ENCODE results near the gene F5.

F5 gene

DNA sequence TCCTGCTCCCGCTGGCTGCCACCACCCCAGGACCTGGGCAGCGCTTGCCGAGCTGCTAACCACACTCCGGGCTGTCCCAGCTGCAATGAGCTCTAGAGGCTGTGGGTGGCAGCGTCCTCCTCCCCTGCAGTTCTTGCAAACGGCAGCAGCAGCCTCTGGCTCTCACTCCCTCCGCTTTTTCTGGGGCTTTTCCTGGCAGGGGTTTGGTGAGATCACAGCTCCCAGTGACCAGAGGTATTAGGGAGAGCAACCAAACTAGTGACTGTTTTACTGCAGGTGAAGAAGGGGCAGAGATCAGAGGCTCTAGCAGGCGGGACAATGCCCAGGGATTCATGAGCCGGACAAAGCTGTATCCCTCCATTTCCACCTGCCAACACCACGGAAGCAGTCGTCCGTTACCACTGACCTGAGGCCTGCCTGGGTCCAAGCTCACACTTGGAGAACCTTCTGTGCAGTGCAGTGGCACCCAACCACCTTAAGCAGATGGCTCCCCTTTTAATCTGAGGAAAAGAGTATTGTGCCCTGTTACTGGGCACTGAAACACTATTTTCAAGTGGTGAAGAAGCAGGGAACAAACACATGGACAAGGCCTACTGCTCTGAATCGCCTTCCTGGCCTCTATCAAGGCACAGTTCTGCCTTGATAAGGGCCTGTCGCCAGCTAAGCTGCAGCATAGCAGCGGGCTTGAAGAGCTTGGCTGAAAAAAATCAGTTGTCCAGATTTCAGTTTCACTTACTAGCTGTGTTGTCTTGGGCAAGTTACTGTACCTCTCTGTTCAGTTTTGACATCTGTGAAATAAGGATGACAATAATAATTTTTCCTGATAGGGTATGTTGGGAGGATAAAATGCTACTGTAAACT is at the start of gene F5:
Gene F5 (minus strand): TSS at position 87 of the 861 bp plus-strand sequence. CDS start 95 bp downstream, outside the sequence.
- DNase-seq: peak; percentile 31

- DNase-seq: no peak
Measured at GRCh38 chr1:169634877-169635276, 48.6 kb upstream of the F5 start.

- DNase-seq: no peak
Measured at GRCh38 chr1:169634145-169634544, 47.9 kb upstream of the F5 start.

DNA sequence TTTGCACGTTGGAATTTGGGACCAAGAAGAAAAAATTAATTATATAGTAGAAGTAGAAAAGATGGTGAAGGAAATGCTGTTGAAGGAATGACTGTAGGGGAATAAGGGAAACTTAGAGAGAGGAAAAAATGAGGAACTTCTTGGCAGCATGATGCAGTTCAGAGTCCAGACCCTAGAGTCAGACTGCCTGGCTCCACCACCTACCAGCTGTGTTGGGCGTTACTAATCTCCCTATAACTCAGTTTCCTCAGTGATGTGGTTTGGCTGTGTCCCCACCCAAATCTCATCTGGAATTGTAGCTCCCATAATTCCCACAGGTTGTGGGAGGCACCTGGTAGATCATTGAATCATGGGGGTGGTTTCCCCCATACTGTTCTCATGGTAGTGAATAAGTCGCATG is 45.0 kb upstream of the F5 start:
- no peak for DNase-seq

GRCh38 chr1:169630006-169630405 is 43.7 kb upstream of the F5 start, which contains the start of gene SELP:
Gene SELP, minus strand, starts transcription at chr1:169630124. Its CDS starts 50 bp downstream, at chr1:169630074.
- no peak for DNase-seq

- no peak for DNase-seq
Measured at GRCh38 chr1:169624912-169625311, 38.6 kb upstream of the F5 start.

DNA sequence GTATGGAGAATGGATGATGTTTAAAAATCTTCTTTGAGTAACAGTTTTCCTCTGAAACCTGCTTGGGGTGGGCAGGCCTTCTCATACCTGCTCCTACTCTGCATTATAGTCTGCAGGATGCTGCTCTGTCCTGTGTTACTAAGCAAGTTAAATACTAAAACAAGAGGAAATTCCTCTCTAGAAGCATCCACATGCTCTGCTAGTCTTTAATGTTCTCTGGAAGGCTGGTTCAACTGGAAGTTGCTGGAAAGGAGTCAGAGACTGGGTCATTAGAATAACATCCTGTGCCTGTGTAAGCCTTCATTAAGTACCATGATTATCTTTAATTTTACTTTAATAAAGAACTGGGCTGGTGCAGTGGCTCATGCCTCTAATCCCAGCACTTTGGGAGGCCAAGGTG is 37.8 kb upstream of the F5 start:
- DNase-seq: no peak

- DNase-seq: no peak
Measured at GRCh38 chr1:169623132-169623926, 37.0 kb upstream of the F5 start.

GRCh38 chr1:169620565-169620964 is 34.3 kb upstream of the F5 start:
- DNase-seq: no peak

DNA sequence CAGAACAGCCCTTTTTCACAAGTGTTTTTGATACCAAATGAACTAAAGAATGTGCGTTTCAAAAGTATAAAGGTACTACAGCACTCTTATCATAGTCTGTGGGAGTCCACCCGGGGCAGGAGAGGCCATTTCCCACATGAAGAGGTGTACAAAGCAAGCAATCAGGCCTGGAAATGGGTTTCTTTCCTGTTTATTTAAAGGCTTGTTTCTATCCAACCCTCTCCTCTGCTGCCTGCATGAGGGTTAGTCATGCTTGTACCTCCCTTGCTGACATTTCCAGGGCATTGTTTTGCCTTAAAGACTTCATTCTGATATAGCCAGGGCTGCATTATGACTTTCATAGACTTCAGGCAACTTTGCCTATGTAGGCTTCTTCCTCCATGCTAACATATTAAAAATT is 32.1 kb upstream of the F5 start:
- DNase-seq: no peak

DNA sequence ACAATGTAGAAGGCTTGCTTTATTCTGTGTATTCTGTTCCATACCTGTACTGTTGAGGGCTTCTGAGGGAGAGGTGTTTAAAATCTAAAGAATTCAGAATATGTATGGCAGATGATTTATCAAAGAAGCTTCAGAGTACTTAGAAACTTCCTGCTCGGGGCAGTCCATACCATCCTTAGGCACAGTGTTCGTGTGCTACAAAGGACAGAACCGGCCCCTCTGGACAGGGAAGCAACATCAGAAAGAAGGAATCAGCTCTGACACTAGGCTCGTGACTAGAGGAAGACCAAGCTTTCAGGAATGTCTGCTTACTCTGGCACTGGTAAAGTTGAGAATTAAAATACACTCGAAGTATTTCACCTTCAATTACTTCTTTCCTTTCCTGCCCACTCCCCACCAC is 29.5 kb upstream of the F5 start:
- no peak for DNase-seq

DNA sequence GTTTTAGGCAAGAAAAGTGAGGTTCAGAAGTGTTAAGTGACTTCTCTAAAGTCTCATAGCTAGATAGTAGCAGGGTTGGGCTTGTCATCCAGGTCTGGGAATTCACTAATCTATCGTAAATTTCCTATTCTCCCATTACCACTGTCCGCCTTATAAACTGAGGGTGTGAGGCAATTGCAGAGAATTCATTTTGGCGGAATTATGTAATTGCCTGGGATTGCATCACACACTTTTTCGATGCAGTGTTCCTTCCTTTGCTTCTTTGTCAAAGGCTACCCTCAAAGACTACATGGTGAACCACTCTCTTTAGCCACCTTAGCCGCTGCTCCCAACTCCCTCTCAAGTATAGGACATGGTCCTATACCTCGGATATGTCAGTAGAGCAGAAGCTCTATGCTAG is 24.6 kb upstream of the F5 start:
- no peak for DNase-seq

- no peak for DNase-seq
Measured at GRCh38 chr1:169610108-169610507, 23.8 kb upstream of the F5 start.

GRCh38 chr1:169608226-169608625 is 21.9 kb upstream of the F5 start:
- no peak for DNase-seq

DNA sequence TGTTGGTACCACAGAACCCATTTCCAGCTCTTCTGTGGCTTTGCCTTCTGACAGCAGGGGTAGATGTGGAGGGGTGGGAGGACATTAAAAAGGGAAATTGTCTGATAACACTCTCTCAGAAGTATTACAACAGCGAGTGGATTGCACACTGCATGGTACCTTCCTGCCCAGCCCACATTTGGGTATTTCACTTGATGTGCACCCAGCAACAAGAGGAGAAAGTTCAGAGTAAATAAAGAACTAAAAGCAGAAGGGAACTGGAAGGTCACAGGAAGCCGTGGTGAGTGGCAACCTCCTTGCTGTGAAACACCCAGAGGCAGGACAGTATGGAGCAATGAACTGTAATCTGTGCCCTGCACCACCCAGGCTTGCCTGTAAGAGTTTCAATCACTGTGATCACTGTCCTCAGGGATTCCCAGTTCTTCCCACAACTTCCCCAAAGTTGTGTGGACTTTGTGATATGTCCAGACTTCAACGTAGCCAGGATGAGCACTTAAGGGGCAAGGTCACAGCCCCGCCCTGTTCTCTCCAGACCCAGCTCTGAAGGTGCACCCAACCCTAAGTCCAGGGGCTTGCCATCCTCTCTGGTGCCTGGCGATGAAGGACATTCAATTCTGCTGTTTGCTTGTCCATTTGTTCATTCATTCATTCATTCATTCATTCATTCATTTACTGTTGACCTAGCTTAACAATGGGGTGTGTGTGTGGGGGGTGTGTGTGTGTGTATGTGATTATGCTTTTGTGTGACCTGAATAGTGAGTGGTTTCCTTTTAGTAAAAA is 18.7 kb upstream of the F5 start:
- DNase-seq: no peak

GRCh38 chr1:169601096-169601881 is 15.0 kb upstream of the F5 start:
- DNase-seq: no peak

- DNase-seq: no peak
Measured at GRCh38 chr1:169595764-169596711, 9.8 kb upstream of the F5 start.

DNA sequence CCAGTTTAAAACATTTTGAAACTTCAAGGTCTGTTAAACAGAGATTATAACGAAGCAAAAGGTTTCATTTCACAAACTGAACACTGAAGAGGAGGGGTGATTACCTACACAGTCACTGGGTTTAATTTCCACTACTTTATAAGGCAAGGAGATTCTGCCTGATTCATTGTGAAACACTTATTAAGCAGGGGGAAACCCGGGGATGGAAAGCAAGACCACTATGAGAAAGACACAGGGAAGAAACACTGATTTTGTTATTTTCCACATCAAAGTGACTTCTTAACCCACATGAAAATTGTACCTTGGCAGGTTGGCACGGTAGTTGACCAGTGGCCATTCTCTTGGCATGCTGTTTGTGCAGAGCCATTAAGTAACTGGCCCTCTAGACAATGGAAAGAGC is 8.1 kb upstream of the F5 start:
- no peak for DNase-seq

GRCh38 chr1:169590932-169591331 is 4.7 kb upstream of the F5 start:
- no peak for DNase-seq

GRCh38 chr1:169588785-169589485 is 2.7 kb upstream of the F5 start:
- DNase-seq: no peak

GRCh38 chr1:169588112-169588511 is 1.8 kb upstream of the F5 start:
- no peak for DNase-seq

All from NCI-H1436 (cell line).